SK-N-SH treated with all-trans-retinoic acid at 6 μM for 48 hours (cell line): ENCODE results near the gene GLDC.

Source experiments
- ATAC-seq: fragments of 200-7000 bp; cut with Tn5 transposase; 3 replicates; pipeline ENCODE4 v1.9.1; 2020; ENCODE audit warnings: mild to moderate bottlenecking, moderate library complexity
- ARNTL ChIP-seq: fragments of 450-650 bp; formaldehyde crosslinking; IDR thresholded peaks from 2 replicates; pipeline ENCODE4 v1.5.0; 2020; ENCODE audit warnings: low read depth, mild to moderate bottlenecking, moderate library complexity, borderline replicate concordance
- BACH2 ChIP-seq: fragments of 250-450 bp; sonication (Bioruptor Pico); IDR thresholded peaks from 2 replicates; pipeline ENCODE4 v1.9.0; 2021; ENCODE audit warnings: mild to moderate bottlenecking, borderline replicate concordance
- CSDC2 ChIP-seq: fragments of 250-450 bp; sonication (Bioruptor Pico); IDR thresholded peaks from 2 replicates; pipeline ENCODE4 v1.5.0; 2020; ENCODE audit warnings: mild to moderate bottlenecking, moderate library complexity
- ESRRG ChIP-seq: fragments of 250-450 bp; sonication (Bioruptor Pico); IDR thresholded peaks from 2 replicates; pipeline ENCODE4 v1.6.1; 2021; ENCODE audit warnings: mild to moderate bottlenecking
- GLIS3 ChIP-seq: fragments of 250-450 bp; sonication (Bioruptor Pico); IDR thresholded peaks from 2 replicates; pipeline ENCODE4 v1.5.0; 2020; ENCODE audit warnings: mild to moderate bottlenecking, moderate library complexity
- ISL1 ChIP-seq: fragments of 250-450 bp; sonication (Bioruptor Pico); IDR thresholded peaks from 2 replicates; pipeline ENCODE4 v2.1.2; 2022; ENCODE audit warnings: mild to moderate bottlenecking, moderate library complexity
- OSR1 ChIP-seq: fragments of 250-450 bp; sonication (Bioruptor Pico); IDR thresholded peaks from 2 replicates; pipeline ENCODE4 v1.8.0; 2022; ENCODE audit warnings: moderate library complexity, mild to moderate bottlenecking, inconsistent platforms
- PPARA ChIP-seq: fragments of 250-450 bp; sonication (Bioruptor Pico); IDR thresholded peaks from 2 replicates; pipeline ENCODE4 v1.5.0; 2020; ENCODE audit warnings: mild to moderate bottlenecking, borderline replicate concordance
- RARB ChIP-seq: fragments of 250-450 bp; sonication (Bioruptor Pico); IDR thresholded peaks from 2 replicates; pipeline ENCODE4 v1.8.0; 2021; ENCODE audit warnings: mild to moderate bottlenecking, moderate library complexity
- SNAI2 ChIP-seq: fragments of 250-450 bp; sonication (Bioruptor Pico); IDR thresholded peaks from 2 replicates; pipeline ENCODE4 v1.5.0; 2020; ENCODE audit warnings: mild to moderate bottlenecking, moderate library complexity
- TCF4 ChIP-seq: fragments of 250-450 bp; sonication (Bioruptor Pico); IDR thresholded peaks from 2 replicates; pipeline ENCODE4 v1.8.0; 2021; ENCODE audit warnings: mild to moderate bottlenecking, moderate library complexity, borderline replicate concordance
- TOX ChIP-seq: fragments of 250-450 bp; sonication (Bioruptor Pico); IDR thresholded peaks from 2 replicates; pipeline ENCODE4 v1.8.0; 2021; ENCODE audit warnings: mild to moderate bottlenecking, moderate library complexity, borderline replicate concordance
- ZC3H10 ChIP-seq: fragments of 250-450 bp; sonication (Bioruptor Pico); IDR thresholded peaks from 2 replicates; pipeline ENCODE4 v1.5.1; 2021; ENCODE audit warnings: mild to moderate bottlenecking, moderate library complexity
- ZFP3 ChIP-seq: fragments of 250-450 bp; sonication (Bioruptor Pico); IDR thresholded peaks from 2 replicates; pipeline ENCODE4 v1.5.0; 2020; ENCODE audit warnings: mild to moderate bottlenecking, moderate library complexity
- ZNF565 ChIP-seq: fragments of 450-650 bp; formaldehyde crosslinking; conservative IDR thresholded peaks from 2 replicates; pipeline ENCODE4 v1.5.0; 2020; ENCODE audit warnings: low read depth, mild to moderate bottlenecking, moderate library complexity
- ZNF70 ChIP-seq: fragments of 450-650 bp; formaldehyde crosslinking; IDR thresholded peaks from 2 replicates; pipeline ENCODE4 v1.5.0; 2020; ENCODE audit warnings: mild to moderate bottlenecking, moderate library complexity
- ZNF8 ChIP-seq: fragments of 450-650 bp; formaldehyde crosslinking; IDR thresholded peaks from 2 replicates; pipeline ENCODE4 v1.5.0; 2020; ENCODE audit warnings: mild to moderate bottlenecking, moderate library complexity
- TF ChIP-seq, protein P1 (sequence below): fragments of 250-450 bp; sonication (Bioruptor Pico); IDR thresholded peaks from 2 replicates; pipeline ENCODE4 v1.5.1; 2020; ENCODE audit warnings: low read depth, mild to moderate bottlenecking, moderate library complexity
- TF ChIP-seq, protein P2 (sequence below): fragments of 250-450 bp; sonication (Bioruptor Pico); IDR thresholded peaks from 2 replicates; pipeline ENCODE4 v1.5.1; 2021; ENCODE audit warnings: mild to moderate bottlenecking, moderate library complexity
- TF ChIP-seq, protein P3 (sequence below): fragments of 250-450 bp; sonication (Bioruptor Pico); IDR thresholded peaks from 2 replicates; pipeline ENCODE4 v1.8.0; 2021; ENCODE audit warnings: low read depth, mild to moderate bottlenecking, moderate library complexity, borderline replicate concordance
- TF ChIP-seq, protein P4 (sequence below): fragments of 250-450 bp; sonication (Bioruptor Pico); IDR thresholded peaks from 2 replicates; pipeline ENCODE4 v1.8.0; 2020; ENCODE audit warnings: mild to moderate bottlenecking, moderate library complexity, borderline replicate concordance
- TF ChIP-seq, protein P5 (sequence below): fragments of 250-450 bp; sonication (Bioruptor Pico); IDR thresholded peaks from 2 replicates; pipeline ENCODE4 v1.5.0; 2020; ENCODE audit warnings: mild to moderate bottlenecking, moderate library complexity

Gene GLDC

DNA sequence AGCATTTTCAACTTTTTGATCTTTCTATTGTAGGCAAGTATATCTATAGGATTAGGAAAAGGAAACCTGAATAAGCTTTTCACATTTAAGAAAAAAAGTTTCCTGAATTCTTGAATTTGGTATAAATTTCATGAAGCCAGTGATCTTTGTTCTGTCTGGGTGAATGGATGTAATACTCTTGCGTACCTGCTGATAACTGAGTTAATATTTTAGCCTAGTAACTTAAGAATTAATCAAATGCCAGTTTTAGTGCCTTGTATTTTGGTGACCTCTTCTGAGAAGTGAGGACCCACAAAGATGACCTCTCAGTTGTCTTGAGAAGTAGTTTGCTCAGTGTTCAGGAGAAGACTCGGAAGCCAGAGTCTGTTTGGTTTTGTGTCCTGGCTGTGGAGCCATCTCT is 154.7 kb downstream of the GLDC start:
- ATAC-seq: no peak
- TF ChIP-seq, protein P1, sequence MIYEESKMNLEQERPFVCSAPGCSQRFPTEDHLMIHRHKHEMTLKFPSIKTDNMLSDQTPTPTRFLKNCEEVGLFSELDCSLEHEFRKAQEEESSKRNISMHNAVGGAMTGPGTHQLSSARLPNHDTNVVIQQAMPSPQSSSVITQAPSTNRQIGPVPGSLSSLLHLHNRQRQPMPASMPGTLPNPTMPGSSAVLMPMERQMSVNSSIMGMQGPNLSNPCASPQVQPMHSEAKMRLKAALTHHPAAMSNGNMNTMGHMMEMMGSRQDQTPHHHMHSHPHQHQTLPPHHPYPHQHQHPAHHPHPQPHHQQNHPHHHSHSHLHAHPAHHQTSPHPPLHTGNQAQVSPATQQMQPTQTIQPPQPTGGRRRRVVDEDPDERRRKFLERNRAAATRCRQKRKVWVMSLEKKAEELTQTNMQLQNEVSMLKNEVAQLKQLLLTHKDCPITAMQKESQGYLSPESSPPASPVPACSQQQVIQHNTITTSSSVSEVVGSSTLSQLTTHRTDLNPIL (CRISPR knock-in tag): no peak
- TF ChIP-seq ISL1 (CRISPR knock-in tag) (no peak), GLIS3 (CRISPR knock-in tag) (no peak), SNAI2 (CRISPR knock-in tag) (no peak), OSR1 (CRISPR knock-in tag) (no peak), TCF4 (CRISPR knock-in tag) (no peak), CSDC2 (no peak), ZNF8 (CRISPR knock-in tag) (no peak), TOX (CRISPR knock-in tag) (no peak), RARB (CRISPR knock-in tag) (no peak), ZC3H10 (CRISPR knock-in tag) (no peak), PPARA (CRISPR knock-in tag) (no peak), ESRRG (CRISPR knock-in tag) (no peak), ARNTL (no peak), BACH2 (CRISPR knock-in tag) (no peak)
- TF ChIP-seq, protein P2, sequence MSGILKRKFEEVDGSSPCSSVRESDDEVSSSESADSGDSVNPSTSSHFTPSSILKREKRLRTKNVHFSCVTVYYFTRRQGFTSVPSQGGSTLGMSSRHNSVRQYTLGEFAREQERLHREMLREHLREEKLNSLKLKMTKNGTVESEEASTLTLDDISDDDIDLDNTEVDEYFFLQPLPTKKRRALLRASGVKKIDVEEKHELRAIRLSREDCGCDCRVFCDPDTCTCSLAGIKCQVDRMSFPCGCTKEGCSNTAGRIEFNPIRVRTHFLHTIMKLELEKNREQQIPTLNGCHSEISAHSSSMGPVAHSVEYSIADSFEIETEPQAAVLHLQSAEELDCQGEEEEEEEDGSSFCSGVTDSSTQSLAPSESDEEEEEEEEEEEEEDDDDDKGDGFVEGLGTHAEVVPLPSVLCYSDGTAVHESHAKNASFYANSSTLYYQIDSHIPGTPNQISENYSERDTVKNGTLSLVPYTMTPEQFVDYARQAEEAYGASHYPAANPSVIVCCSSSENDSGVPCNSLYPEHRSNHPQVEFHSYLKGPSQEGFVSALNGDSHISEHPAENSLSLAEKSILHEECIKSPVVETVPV: no peak
- TF ChIP-seq, protein P3, sequence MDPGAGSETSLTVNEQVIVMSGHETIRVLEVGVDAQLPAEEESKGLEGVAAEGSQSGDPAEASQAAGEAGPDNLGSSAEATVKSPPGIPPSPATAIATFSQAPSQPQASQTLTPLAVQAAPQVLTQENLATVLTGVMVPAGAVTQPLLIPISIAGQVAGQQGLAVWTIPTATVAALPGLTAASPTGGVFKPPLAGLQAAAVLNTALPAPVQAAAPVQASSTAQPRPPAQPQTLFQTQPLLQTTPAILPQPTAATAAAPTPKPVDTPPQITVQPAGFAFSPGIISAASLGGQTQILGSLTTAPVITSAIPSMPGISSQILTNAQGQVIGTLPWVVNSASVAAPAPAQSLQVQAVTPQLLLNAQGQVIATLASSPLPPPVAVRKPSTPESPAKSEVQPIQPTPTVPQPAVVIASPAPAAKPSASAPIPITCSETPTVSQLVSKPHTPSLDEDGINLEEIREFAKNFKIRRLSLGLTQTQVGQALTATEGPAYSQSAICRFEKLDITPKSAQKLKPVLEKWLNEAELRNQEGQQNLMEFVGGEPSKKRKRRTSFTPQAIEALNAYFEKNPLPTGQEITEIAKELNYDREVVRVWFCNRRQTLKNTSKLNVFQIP: no peak
- TF ChIP-seq, protein P4, sequence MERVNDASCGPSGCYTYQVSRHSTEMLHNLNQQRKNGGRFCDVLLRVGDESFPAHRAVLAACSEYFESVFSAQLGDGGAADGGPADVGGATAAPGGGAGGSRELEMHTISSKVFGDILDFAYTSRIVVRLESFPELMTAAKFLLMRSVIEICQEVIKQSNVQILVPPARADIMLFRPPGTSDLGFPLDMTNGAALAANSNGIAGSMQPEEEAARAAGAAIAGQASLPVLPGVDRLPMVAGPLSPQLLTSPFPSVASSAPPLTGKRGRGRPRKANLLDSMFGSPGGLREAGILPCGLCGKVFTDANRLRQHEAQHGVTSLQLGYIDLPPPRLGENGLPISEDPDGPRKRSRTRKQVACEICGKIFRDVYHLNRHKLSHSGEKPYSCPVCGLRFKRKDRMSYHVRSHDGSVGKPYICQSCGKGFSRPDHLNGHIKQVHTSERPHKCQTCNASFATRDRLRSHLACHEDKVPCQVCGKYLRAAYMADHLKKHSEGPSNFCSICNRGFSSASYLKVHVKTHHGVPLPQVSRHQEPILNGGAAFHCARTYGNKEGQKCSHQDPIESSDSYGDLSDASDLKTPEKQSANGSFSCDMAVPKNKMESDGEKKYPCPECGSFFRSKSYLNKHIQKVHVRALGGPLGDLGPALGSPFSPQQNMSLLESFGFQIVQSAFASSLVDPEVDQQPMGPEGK: no peak
- TF ChIP-seq, protein P5, sequence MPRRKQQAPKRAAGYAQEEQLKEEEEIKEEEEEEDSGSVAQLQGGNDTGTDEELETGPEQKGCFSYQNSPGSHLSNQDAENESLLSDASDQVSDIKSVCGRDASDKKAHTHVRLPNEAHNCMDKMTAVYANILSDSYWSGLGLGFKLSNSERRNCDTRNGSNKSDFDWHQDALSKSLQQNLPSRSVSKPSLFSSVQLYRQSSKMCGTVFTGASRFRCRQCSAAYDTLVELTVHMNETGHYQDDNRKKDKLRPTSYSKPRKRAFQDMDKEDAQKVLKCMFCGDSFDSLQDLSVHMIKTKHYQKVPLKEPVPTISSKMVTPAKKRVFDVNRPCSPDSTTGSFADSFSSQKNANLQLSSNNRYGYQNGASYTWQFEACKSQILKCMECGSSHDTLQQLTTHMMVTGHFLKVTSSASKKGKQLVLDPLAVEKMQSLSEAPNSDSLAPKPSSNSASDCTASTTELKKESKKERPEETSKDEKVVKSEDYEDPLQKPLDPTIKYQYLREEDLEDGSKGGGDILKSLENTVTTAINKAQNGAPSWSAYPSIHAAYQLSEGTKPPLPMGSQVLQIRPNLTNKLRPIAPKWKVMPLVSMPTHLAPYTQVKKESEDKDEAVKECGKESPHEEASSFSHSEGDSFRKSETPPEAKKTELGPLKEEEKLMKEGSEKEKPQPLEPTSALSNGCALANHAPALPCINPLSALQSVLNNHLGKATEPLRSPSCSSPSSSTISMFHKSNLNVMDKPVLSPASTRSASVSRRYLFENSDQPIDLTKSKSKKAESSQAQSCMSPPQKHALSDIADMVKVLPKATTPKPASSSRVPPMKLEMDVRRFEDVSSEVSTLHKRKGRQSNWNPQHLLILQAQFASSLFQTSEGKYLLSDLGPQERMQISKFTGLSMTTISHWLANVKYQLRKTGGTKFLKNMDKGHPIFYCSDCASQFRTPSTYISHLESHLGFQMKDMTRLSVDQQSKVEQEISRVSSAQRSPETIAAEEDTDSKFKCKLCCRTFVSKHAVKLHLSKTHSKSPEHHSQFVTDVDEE (CRISPR knock-in tag): no peak

DNA sequence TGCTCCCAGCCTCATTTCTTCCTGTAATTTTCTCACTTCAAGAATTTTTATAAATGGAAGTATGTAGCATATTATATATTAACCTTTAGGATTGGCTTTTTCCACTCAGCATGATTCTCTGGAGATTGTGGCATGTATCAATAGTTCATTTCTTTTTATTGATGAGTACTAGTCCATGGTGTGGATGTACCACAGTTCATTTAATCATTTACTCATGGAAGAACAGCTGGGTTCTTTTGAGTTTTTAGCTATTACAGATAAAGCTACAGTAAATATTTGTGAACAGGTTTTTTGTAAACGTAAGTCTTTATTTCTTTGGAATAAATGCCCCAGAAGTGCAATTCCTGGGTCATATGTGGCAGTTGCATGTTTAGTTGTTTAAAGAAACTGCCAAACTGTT is 156.4 kb downstream of the GLDC start:
- TF ChIP-seq ZFP3: no peak
- no peak for TF ChIP-seq ISL1 (CRISPR knock-in tag)
- TF ChIP-seq GLIS3 (CRISPR knock-in tag): no peak
- TF ChIP-seq, protein P2: no peak
- TF ChIP-seq ESRRG (CRISPR knock-in tag): no peak
- TF ChIP-seq TCF4 (CRISPR knock-in tag): no peak
- TF ChIP-seq, protein P3: no peak
- no peak for TF ChIP-seq ZNF70 (CRISPR knock-in tag)
- no peak for TF ChIP-seq ZNF565 (CRISPR knock-in tag)
- no peak for TF ChIP-seq BACH2 (CRISPR knock-in tag)
- no peak for ATAC-seq
